GM19468 (cell line): ENCODE results near the gene TSEN54.
"Not testable (repeated sequence)": the region's sequence is repeated elsewhere in the genome, so short reads cannot be mapped to it uniquely, and the experiment has no call there.

Experiments used
- ATAC-seq: cut with Tn5 transposase; IDR thresholded peaks from one replicate; pipeline ENCODE4 v1.9.1; 2021; ENCODE audit warnings: mild to moderate bottlenecking, moderate library complexity, moderate number of reproducible peaks; ENCODE audit not compliant: unreplicated experiment; ENCODE audit errors: extremely low read depth

TSEN54 gene

DNA sequence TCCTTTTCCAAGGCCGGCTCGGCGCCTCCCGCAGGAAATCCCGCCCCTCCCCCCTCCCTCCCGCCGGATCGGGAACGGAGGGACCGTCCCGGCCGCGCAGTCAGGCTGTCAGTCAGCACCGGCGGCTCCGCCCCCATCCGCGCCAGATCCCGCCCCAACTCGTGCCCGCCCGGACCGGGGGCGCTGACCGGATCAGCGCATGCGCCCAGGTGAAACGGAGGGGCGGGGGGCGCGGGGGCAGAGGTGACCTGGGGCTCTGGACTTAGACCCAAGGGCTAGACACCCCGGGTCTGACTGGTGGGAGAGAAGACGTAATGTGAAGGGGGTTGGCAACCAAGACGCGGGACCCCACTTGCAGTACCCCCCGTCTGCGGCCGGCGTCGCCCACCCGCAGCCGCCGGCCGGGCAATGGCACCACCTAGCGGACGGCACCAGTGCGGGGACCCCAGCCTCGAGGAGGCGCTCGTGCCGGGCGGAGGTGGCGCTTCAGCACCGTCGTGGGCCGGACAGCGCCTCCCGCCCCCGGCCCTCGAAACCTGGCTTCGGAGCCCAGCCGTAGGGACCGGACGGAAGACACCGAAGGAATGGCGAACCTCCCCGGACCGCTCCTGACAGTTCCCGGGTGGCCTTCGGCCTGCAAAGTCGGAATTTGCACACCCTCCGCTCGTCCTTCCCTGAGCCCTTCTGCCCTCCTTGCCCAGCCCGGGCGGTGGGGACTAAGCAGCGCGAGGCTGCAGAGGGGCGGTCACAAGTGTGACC, 653 bp upstream of the TSEN54 start, which contains the start of gene CASKIN2:
TSS of gene CASKIN2 (minus strand) at position 42 of the 759 bp plus-strand sequence. CDS start 1,733 bp downstream, outside the sequence.
- no peak for ATAC-seq

DNA sequence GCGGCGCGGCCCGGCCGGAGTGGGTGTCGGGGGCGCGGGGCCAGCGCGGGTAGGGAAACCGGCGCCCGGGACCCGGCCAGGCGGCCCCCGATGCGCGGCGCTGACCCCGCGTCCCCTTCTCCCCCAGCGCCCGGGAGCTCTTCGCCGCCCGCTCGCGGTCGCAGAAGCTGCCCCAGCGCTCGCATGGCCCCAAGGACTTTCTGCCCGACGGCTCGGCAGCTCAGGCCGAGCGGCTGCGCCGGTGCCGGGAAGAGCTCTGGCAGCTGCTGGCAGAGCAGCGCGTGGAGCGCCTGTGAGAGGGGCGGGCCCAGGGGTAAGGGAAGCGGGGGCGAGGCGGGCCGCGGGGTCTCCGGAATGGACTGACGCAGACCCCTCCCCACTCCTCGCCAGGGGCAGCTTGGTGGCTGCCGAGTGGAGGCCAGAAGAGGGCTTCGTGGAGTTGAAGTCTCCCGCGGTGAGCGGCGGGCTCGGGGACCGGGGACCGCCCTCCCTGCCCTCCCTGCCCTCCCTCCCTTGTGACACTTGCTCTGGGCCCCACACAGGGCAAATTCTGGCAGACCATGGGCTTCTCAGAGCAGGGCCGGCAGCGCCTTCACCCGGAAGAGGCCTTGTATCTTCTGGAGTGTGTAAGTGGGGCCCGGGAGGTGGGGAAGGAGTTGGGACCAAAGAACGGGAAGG, 430 bp downstream of the TSEN54 start:
- ATAC-seq = peak; percentile 3

DNA sequence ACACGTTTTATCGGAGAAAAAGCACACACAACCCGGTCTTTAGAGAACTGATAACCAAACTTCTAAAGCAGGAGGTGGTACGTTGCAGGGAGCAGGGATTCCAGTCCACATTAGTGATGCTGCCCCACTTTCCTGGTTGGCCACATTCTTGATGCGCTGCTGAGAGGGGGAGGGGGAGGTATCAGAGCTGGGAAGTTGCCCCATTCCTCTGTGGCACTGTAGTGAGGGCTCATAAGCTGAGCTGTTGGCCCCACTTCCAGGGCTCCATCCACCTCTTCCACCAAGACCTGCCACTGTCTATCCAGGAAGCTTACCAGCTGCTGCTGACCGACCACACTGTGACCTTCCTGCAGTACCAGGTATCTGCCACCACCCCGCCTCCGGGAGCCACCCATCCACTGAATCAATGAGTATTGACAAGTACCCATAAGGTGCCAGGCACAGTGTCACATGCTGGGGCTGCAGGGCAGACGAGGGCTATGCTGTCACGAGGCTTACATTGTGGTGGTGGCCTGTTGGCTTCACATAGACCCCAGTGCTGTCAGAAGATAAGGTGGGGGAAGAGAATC, 1.1 kb downstream of the TSEN54 start:
- no peak for ATAC-seq

DNA sequence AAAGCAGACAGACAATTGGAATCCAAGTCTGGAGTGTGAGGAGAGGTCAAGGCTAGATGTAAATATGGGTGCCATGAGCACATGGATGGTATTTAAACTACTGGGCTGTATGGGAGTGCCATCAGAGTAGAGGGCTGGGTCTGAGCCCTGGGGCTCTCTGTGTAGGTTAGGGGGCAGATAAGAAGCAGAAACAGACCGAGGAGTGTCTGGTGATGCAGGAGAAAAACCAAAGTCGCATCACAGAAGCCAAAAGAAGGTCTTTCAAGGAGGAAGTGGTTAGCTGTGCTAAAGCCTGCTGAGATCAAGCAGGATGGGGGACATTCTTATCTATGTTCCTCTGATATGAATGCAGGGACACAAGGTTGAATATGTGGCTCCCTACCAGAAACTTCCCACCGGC, 1.9 kb downstream of the TSEN54 start:
- ATAC-seq = no peak

DNA sequence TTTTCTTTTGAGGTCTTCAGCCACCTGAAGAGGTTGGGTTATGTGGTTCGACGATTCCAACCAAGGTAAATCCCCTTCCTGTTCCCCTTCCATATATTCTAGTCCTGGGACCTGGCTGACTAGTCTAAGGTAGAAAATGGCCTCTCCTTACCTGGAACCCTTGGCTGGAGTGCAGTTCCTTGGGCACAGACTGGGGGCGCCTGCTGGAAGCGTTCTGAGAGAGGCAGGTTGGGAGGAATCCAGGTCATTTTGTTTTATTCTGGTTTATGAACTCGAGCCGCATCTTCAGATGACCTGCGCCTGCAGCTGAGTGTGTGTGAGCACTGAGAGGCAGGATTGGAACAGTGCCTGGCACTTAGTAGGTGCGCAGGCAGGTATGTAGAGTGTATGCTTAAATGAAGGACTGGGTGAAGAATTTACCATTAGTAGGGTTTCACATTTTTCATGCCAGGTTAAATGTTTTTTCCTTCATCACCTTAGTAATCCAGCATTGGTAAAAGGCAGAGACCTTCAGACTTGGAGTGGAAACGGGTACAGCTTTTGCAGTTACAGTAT, 2.7 kb downstream of the TSEN54 start:
- no peak for ATAC-seq

DNA sequence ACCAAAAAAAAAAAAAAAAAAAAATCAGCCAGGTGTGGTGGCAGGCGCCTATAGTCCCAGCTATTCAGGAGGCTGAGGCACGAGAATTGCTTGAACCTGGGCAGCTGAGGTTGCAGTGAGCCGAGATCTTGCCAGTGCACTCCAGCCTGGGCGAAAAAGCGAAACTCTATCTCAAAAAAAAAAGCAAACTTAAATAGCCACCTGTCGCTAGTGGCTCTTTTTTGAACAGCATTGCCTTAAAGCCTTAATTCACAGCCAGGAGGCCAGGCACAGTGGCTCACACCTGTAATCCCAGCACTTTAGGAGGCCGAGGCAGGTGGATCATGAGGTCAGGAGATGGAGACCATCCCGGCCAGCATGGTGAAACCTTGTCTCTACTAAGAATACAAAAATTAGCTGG, 4.1 kb downstream of the TSEN54 start:
- not testable (repeated sequence) for ATAC-seq

DNA sequence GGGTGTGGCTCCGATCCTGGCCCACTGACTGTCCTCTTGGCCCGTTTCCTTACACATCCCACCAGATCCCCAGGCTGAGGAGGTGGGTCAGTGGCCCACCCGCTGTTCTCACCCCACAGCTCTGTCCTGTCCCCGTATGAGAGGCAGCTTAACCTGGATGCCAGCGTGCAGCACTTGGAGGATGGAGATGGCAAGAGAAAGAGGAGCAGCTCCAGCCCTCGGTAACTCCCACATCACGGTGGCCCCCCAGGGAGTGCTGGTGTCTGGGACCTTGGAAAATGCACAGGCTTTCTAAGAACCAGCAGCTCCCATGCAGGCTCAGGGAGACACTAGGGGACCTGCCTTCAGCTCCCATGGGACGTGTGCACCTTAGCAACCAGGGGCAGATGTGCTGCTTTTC, 5.0 kb downstream of the TSEN54 start:
- no peak for ATAC-seq

DNA sequence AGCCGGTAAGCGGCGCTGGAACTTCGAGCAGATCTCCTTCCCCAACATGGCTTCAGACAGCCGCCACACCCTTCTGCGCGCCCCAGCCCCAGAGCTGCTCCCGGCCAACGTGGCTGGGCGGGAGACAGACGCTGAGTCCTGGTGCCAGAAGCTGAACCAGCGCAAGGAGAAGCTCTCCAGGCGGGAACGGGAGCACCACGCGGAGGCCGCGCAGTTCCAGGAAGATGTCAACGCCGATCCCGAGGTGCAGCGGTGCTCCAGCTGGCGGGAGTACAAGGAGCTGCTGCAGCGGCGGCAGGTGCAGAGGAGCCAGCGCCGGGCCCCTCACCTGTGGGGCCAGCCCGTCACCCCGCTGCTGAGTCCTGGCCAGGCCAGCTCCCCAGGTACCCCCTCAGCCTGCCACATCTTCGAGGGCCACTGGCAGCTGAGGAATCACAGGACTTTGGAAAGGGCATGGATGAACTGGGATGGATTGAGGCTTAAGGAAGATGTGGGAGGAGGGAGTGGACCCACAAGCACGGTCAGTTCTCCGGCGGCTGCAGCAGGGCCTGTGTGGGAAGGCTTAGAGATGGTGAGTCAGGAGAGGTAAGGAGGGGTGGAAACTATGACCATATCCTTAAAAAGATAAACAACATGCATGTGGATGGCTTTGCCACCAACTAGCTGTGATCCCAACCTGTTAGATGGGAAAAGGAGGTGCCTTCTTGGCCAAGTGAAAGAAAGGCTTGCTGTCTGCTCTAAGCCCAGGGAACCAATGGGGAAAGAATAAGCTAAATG, 5.8 kb downstream of the TSEN54 start:
- no peak for ATAC-seq

DNA sequence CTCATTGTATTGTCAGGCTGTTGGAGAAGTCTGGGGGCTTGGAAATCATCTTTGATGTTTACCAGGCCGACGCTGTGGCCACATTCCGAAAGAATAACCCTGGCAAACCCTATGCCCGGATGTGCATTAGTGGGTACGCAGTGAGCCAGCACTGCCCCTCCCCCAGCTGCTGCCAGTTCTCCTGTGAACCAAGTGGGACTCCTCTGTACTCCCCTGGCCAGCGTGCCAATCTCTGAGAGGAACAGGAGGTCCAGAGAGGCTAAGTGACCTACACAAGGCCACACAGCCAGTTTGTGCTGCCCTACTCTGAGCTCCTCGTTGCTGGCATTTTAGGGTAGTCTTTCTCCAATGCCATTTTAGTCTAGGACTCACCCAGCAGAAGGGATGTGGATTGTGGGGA, 7.3 kb downstream of the TSEN54 start:
- no peak for ATAC-seq

DNA sequence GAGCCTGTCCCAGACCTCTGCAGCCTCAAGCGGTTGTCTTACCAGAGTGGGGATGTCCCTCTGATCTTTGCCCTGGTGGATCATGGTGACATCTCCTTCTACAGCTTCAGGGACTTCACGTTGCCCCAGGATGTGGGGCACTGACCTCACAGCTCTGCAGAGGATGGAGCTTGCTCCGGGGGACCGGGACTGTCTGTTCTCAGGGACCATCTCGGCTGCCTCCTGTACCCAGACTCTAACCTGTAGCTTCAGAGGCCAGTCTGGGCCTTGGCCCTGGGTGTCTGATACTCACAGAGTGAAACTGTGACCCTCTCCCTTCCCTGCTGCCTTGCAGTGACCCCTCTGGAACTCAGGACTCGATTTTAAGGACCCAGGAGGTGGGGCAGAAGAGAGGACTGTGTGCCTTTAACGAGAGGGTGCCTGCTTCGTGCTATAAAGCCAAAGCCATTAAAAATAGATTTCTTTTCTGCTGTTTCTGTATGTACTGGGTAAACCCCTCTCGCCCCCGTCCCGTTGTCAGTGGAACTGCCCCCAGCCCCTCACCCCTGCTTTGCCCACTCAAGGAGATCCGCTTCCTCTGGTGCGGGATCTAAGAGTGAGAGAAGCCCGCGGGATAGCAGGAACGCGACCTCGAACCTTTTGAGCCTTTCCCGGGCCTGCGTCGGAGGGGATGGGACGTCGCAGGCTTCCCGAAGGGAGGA, 8.1 kb downstream of the TSEN54 start:
- no peak for ATAC-seq

DNA sequence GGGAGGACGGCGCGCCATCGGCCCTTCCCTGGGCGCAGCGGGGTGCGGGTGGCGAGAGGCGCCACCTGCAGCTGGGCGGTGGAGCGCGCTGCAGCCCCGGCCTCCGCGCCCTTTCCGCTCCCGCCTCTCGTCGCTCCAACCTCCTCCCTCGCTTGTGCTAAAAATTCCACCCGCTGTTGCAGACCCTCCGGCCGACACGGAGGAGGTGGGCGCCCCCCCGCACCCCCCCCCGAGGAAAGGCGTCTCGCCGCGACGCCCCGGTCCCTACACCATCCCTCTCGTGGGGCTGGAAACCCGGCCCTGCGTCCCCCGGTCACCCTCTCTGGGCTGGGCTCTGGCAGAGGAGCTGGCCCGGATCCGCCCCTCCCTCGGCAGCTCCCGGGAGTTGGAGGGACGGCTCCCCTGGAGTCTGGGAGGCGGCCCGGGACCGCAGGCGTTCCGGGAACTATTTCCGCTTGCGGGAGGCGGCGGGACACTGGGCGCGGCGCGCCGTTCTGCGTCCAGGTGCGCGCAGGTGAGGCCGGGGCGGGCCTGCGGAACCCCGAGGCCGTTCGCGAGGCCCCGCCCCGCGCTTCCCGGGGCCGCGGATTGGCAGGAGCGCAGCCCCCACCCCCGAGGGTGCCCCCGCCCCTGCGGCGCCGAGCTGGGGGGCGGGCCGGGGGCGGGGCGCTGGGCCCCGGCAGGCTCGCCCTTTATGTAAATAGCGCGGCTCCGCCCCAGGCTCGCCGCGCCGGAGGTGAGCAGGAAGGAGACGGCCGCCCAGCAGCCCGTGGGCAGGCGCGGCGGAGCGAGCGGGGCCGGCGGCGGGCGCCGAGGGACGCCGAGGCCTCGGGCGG, 8.9 kb downstream of the TSEN54 start, which contains the start of gene LLGL2:
TSS of gene LLGL2 (plus strand) at position 728 of the 836 bp plus-strand sequence. CDS start 17,730 bp downstream, outside the sequence.
- ATAC-seq = peak; percentile 70

DNA sequence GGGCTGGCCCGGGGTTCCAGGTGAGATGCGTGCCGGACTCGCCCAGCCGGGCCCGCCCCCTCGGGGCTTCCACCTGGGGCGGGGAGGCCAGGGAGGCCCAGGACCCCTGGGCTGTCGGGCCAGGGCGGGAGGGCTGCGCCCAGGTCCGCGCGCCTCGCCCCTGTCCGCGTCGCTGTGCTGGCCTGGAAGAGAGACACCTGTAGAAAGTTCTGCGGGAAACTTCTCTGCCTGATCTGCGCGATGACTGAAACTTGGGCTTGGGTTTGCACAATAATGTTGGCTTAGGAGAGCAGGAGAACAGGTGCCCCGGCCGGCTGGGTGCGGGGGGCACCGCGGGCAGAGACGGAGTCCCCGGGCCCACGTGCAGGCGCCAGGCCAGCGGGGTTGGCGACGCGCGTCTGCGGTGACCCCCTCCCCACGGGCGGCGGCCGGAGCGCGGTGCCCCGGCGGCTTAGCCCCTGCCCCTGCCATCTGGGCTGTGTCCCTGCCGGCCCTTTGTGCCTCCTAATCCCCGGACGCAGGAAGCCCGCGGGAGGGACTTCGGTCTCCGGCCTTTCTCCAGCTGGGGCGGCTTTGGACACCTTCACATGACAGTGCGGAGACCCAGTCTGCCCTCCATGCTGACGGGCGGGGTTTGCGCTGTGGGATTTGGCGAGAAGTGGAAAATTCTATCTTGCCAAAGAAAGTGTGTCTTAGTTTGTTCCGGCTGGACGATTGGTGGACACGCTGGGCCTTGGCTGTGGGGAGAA, 9.7 kb downstream of the TSEN54 start:
- no peak for ATAC-seq

DNA sequence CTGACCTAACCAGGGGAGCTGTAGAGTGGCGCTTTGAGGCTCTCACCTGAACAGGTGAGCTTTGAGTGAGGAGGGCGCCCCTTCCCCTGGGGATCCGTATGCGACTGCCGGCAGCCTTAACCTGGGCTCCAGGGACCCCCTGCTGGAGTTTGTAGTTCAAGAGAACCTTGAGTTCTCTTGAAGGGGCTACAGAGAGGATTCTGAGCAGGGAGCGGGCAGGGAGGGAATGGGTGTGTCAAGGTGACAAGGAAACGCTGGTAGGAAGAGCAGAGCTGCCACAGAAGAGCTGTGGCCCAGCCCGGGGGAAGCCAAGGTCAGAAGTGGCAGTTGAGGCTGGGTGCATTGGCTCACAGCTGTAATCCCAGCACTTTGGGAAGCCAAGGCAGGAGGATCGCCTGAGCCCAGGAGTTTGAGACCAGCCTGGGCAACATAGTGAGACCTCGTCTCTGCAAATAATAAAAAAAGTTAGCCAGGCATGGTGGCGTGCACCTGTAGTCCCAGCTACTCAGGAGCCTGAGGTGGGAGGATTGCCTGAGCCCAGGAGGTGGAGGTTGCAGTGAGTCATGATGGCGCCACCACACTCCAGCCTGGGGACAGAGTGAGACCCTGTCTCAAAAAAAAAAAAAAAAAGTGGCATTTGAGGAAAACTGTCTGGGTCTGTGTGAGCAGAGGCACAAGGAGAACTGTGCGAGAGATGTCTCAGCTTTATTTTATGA, 10.4 kb downstream of the TSEN54 start:
- ATAC-seq = no peak

DNA sequence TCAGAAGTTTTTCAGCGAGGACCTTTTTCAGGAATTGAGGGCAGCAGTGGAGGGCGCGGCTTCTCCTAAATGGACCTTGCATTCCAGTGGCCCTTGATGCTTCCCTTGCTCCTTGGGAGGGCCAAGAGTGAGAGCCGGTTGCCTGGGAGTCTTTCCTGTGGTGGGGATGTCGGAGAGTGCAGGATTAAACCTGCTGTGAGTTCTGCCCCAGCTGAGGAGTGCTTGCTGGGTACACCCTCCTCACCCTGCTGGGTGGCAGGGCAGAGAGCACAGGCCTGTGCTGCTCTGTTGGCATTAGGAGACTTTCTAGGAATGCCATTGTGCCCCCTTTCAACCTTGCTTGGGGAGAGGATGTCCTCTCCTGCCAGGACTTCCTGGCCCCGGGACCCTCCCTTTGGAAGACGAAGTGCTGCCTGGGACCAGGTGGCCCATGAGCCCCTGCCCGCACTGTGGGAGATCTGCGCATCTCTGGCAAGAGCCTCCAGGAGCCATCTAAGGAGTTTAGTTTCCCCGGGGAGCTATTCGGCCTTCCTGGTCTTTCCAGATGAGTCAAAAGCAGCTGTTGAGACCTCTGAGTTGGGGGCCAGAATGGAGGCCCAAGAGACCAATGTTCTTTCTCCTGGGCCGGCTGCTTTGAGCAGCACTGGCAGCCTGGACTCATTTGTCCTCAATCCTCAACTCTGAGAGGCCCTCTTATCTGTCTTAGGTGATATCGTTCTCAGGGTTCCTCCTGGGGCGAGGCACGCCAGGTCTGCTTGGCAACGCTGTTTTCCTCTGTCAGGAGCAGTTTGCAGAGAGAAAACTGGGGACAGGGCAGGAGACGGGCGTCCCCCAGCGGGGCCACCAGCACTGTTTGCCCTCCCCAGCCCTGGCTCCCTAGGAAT, 14.8 kb downstream of the TSEN54 start:
- no peak for ATAC-seq

DNA sequence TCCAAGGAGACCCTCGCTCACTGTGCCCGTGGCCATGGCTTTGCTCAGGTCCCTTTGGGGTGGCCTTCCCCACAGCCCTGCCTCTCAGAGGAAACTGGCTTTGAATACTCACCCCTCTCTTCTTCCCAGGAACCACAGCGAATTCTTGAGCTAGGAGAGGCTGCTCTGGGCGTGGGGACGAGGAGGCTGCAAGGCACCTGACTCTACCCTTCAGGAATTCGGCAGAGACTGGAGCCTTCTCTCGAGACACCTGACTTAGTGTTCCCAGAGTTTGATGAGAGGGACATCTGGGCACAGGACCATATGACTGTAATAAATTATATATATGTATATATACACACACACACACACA, 15.4 kb downstream of the TSEN54 start:
- no peak for ATAC-seq

DNA sequence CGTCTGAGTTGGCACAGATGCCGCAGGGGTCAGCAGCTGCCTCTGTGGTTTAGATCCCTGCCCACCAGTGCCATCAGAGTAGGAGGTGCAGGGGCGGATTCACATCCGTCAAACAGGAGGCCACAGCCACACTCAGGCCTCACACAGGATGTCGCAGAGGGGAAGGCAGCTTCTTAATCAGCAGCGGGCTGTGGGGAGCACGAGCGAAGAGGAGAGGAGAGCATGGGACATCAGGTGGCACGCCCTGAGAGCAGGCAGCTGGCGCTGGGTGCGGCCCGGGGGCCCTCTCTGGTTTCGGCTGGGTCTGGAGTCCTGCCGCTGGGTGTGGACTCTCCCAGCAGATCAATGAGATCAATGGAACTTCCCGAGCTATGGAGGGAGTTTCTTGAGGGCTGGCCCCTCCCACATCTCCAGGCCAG, 18.8 kb downstream of the TSEN54 start:
- no peak for ATAC-seq

DNA sequence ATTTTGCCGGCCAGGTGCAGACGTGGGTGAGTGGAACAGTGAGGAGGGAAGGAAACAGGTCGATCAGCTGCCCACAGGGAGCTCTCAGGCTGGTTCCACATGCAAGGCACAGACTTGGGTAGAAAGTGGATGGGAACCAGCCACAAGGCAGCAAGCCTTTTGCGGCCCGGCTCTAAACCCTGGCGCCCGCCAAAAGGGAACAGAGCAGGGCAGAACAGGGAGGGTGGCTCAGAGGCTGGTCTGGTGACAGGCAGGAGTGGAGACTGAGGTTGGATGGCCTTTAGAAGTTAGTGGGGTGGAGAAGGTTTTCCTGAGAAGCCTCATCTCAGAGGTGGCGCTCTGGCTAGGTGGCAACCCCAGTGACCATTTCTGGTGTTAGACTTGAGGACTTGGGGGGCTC, 19.5 kb downstream of the TSEN54 start:
- no peak for ATAC-seq
